Breast epithelium (tissue), 3 donors: Measurements from ENCODE around the gene PARD6A.

ENCODE experiments used
- CTCF ChIP-seq, 3 donors: fragments of 450-650 bp; IDR thresholded peaks; one replicate each; pipeline ENCODE4 v1.5.1; 2016 to 2017; ENCODE audit warnings: antibody characterized with exemption in 3 of 3, mild to moderate bottlenecking in 3 of 3, moderate library complexity in 3 of 3
- POLR2A ChIP-seq: fragments of 450-650 bp; IDR thresholded peaks from one replicate; pipeline ENCODE4 v1.6.1; 2016; ENCODE audit warnings: antibody characterized with exemption, mild to moderate bottlenecking, moderate library complexity

GRCh38 chr16:67708368-67708771 lies 47.6 kb downstream of the PARD6A start:
- TF ChIP-seq CTCF (IDR thresholded peaks at IDR 0.05): no peak
- no peak for TF ChIP-seq POLR2A
